Osteoblast (primary cell): ENCODE results near the gene TRERF1. TPM values are rescaled to one million over a fixed set of nuclear protein-coding genes. Genes with fewer than 3 reads are reported as not detected.
A peak's percentile ranks its signal among the peaks of the same experiment; 100 is the strongest.

Experiments used
- DNase-seq: peaks from one replicate; pipeline ENCODE4 v3.0.0; 2011; ENCODE audit warnings: low spot score, mixed read lengths; ENCODE audit not compliant: insufficient read length; ENCODE audit errors: missing footprints
- H2AFZ ChIP-seq: 2 replicates; pipeline ENCODE4 v1.6.0; 2011; ENCODE audit warnings: mild to moderate bottlenecking, low read length
- H3K27ac ChIP-seq: 2 replicates; pipeline ENCODE4 v1.5.1; 2011; ENCODE audit warnings: mild to moderate bottlenecking, low read depth, low read length, moderate library complexity
- H3K27me3 ChIP-seq: 2 replicates; pipeline ENCODE4 v1.6.0; 2012; ENCODE audit warnings: mild to moderate bottlenecking, control low read depth, inconsistent platforms, low read length, moderate library complexity; ENCODE audit not compliant: insufficient read depth
- H3K36me3 ChIP-seq: 2 replicates; pipeline ENCODE4 v1.5.1; 2011; ENCODE audit warnings: mild to moderate bottlenecking, low read length, control low read depth, moderate library complexity; ENCODE audit not compliant: insufficient read depth
- H3K4me1 ChIP-seq: 2 replicates; pipeline ENCODE4 v1.5.1; 2011; ENCODE audit warnings: mild to moderate bottlenecking, low read length, control low read depth, moderate library complexity; ENCODE audit not compliant: insufficient read depth
- H3K4me2 ChIP-seq: 2 replicates; pipeline ENCODE4 v1.6.0; 2011; ENCODE audit warnings: mild to moderate bottlenecking, low read length; ENCODE audit not compliant: insufficient read depth
- H3K4me3 ChIP-seq: fragments of 200-600 bp; sonication (generic); 3 replicates; pipeline ENCODE4 v1.5.1; 2012; ENCODE audit warnings: mild to moderate bottlenecking, low read length, inconsistent platforms; ENCODE audit not compliant: insufficient read depth
- H3K79me2 ChIP-seq: 2 replicates; pipeline ENCODE4 v1.6.0; 2012; ENCODE audit warnings: mild to moderate bottlenecking, low read length, control low read depth, inconsistent platforms; ENCODE audit not compliant: insufficient read depth
- H3K9me3 ChIP-seq: 2 replicates; pipeline ENCODE4 v1.5.1; 2011; ENCODE audit warnings: low read depth, low read length, control low read depth
- H4K20me1 ChIP-seq: 2 replicates; pipeline ENCODE4 v1.6.0; 2012; ENCODE audit warnings: mild to moderate bottlenecking, low read length, control low read depth; ENCODE audit not compliant: insufficient read depth
- CTCF ChIP-seq: IDR thresholded peaks from 2 replicates; pipeline ENCODE4 v1.5.1; 2011; ENCODE audit warnings: mild to moderate bottlenecking, low read depth, low read length, moderate library complexity; ENCODE audit errors: extremely low read depth
- total RNA-seq: library from RNA; depleted of rRNA; stranded (reverse); fragments of >200 nt; gene quantifications from 2 replicates; pipeline ENCODE4 v1.2.3, GENCODE V29; 2012

The TRERF1 gene
- total RNA-seq, 1 donor, result 4.7 TPM

- no peak for TF ChIP-seq CTCF
- H3K27ac ChIP-seq, result peak overlapping the region; percentile 43
- H3K4me3 ChIP-seq, result no peak overlapping the region
- no peaks in the 10 kb centered on the region for H3K9me3 ChIP-seq
- H3K4me2 ChIP-seq, result no peak overlapping the region
- H4K20me1 ChIP-seq, result no peaks in the 10 kb centered on the region
- H3K4me1 ChIP-seq, result peaks cover 31% of the 10 kb centered on the region
- no peaks in the 10 kb centered on the region for H3K27me3 ChIP-seq
- no peak for DNase-seq
- no peaks in the 10 kb centered on the region for H3K36me3 ChIP-seq
- H3K79me2 ChIP-seq, result no peaks in the 10 kb centered on the region
- H2AFZ ChIP-seq, result no peak overlapping the region
Measured at GRCh38 chr6:42199106-42199981, 252.4 kb downstream of the TRERF1 start.

- Histone ChIP-seq H3K9me3 (no peaks in the 10 kb centered on the region), H3K79me2 (no peaks in the 10 kb centered on the region), H4K20me1 (no peaks in the 10 kb centered on the region), H3K4me2 (peak overlapping the region; percentile 18), H2AFZ (no peak overlapping the region), H3K4me3 (peak overlapping the region; percentile 5), H3K27me3 (no peaks in the 10 kb centered on the region), H3K4me1 (peaks cover 36% of the 10 kb centered on the region), H3K36me3 (no peaks in the 10 kb centered on the region), H3K27ac (peak overlapping the region; percentile 26)
- DNase-seq, result no peak
- TF ChIP-seq CTCF, result peak; percentile 22
Measured at GRCh38 chr6:42197555-42198362, 254.0 kb downstream of the TRERF1 start.

DNA sequence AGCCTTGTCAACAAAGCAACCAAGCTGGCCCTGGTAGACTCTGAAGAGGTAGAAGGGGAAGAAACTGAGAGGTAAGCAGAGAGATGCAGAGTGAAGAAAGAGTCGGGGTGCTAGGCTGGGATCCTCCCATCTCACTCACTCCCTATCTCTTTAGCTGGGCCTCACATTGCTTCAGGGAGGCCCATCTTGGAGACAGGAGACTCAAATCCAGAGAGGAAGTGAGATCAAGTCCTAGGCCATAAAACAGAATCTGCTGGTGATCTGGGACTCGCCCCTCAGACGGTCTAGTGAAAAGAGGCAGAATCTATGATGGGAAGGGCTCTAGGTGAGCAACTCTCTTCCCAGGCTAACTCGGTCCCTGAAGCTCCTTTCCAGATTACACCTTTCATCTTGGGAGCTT lies 256.3 kb downstream of the TRERF1 start:
- H2AFZ ChIP-seq, result no peak overlapping the region
- H3K27me3 ChIP-seq, result no peaks in the 10 kb centered on the region
- no peak overlapping the region for H3K27ac ChIP-seq
- peaks cover 36% of the 10 kb centered on the region for H3K4me1 ChIP-seq
- no peaks in the 10 kb centered on the region for H4K20me1 ChIP-seq
- H3K79me2 ChIP-seq, result no peaks in the 10 kb centered on the region
- DNase-seq, result no peak
- H3K9me3 ChIP-seq, result no peaks in the 10 kb centered on the region
- H3K36me3 ChIP-seq, result no peaks in the 10 kb centered on the region
- no peak overlapping the region for H3K4me3 ChIP-seq
- no peak overlapping the region for H3K4me2 ChIP-seq
- TF ChIP-seq CTCF, result no peak

GRCh38 chr6:42194056-42194455 lies 257.7 kb downstream of the TRERF1 start:
- no peak for DNase-seq
- TF ChIP-seq CTCF, result no peak
- H3K36me3 ChIP-seq, result no peaks in the 10 kb centered on the region
- H3K4me3 ChIP-seq, result no peak overlapping the region
- H3K27me3 ChIP-seq, result no peaks in the 10 kb centered on the region
- H3K79me2 ChIP-seq, result no peaks in the 10 kb centered on the region
- H3K9me3 ChIP-seq, result no peaks in the 10 kb centered on the region
- H3K4me2 ChIP-seq, result no peak overlapping the region
- no peaks in the 10 kb centered on the region for H4K20me1 ChIP-seq
- no peak overlapping the region for H3K27ac ChIP-seq
- H3K4me1 ChIP-seq, result peaks cover 23% of the 10 kb centered on the region
- H2AFZ ChIP-seq, result no peak overlapping the region
